GM12865 (cell line): ENCODE results near the gene TASOR2.

Experiments used
- DNase-seq: peaks from one replicate; pipeline ENCODE4 v3.0.0; 2010; ENCODE audit warnings: low read depth
- H3K4me3 ChIP-seq: 2 replicates; pipeline ENCODE4 v1.5.1; 2011; ENCODE audit warnings: mild to moderate bottlenecking, low read depth, low read length, control low read depth
- TF ChIP-seq, protein P1 (sequence below): IDR thresholded peaks from 2 replicates; pipeline ENCODE4 v1.5.1; 2011; ENCODE audit warnings: low read length, control low read depth, low read depth, inconsistent platforms; ENCODE audit not compliant: insufficient read depth; ENCODE audit errors: missing control alignments

The TASOR2 gene

DNA sequence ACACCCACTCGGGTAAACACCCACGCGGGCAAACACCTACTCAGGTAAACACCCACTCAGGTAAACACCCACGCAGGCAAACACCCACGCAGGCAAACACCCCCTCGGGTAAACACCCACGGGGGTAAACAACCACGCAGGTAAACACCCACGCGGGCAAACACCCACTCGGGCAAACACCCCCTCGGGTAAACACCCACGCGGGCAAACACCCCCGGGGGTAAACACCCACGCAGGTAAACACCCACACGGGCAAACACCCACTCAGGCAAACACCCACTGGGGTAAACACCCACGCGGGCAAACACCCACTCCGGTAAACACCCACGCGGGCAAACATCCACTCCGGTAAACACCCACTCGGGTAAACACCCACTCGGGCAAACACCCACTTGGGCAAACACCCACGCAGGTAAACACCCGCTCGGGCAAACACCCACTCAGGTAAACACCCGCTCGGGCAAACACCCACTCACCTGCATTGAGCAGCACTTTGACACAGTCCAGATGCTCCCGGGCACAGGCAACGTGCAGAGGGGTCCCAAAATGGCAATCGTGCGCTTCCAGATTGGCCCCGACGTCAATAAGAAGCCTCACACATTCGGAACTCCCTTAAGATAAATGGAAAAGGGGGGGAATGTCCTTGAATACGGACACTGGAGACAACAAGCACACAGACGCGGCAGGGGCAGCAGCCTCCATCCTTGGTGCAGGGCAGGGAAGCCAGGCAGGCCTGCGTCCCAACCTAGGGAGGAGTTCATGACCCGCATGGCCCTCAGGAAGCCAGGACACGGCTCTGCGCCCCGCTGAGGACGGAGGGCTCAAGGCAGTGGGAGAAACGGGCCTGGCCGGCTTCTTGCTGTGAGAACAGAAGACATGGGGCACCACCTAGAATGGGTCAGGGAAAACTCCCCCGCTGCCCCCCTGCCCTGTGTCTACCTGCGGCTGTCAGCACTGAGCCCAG is 35.9 kb upstream of the TASOR2 start:
- peak; percentile 18 for DNase-seq
- TF ChIP-seq, protein P1, sequence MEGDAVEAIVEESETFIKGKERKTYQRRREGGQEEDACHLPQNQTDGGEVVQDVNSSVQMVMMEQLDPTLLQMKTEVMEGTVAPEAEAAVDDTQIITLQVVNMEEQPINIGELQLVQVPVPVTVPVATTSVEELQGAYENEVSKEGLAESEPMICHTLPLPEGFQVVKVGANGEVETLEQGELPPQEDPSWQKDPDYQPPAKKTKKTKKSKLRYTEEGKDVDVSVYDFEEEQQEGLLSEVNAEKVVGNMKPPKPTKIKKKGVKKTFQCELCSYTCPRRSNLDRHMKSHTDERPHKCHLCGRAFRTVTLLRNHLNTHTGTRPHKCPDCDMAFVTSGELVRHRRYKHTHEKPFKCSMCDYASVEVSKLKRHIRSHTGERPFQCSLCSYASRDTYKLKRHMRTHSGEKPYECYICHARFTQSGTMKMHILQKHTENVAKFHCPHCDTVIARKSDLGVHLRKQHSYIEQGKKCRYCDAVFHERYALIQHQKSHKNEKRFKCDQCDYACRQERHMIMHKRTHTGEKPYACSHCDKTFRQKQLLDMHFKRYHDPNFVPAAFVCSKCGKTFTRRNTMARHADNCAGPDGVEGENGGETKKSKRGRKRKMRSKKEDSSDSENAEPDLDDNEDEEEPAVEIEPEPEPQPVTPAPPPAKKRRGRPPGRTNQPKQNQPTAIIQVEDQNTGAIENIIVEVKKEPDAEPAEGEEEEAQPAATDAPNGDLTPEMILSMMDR = no peak
- no peak overlapping the region for H3K4me3 ChIP-seq

DNA sequence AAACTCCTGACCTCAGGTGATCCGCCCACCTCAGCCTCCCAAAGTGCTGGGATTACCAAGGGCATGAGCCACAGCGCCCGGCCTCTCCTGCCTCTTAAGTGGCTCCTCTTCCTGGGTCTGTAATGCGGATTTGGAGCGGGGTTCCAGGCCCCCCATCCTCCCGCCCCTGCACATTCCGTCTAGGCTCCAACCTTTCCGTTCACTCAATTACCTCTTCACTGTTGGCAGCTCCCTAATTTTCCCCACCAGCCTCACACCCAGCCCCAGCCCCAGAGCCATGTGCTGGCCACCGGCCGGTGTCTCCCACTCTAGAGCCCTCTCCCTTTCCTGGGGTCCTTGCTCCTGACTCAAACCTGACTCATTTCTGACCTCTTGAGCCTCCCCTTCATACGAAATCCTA is 34.9 kb upstream of the TASOR2 start:
- DNase-seq = no peak
- TF ChIP-seq, protein P1 = no peak
- H3K4me3 ChIP-seq = no peak overlapping the region

DNA sequence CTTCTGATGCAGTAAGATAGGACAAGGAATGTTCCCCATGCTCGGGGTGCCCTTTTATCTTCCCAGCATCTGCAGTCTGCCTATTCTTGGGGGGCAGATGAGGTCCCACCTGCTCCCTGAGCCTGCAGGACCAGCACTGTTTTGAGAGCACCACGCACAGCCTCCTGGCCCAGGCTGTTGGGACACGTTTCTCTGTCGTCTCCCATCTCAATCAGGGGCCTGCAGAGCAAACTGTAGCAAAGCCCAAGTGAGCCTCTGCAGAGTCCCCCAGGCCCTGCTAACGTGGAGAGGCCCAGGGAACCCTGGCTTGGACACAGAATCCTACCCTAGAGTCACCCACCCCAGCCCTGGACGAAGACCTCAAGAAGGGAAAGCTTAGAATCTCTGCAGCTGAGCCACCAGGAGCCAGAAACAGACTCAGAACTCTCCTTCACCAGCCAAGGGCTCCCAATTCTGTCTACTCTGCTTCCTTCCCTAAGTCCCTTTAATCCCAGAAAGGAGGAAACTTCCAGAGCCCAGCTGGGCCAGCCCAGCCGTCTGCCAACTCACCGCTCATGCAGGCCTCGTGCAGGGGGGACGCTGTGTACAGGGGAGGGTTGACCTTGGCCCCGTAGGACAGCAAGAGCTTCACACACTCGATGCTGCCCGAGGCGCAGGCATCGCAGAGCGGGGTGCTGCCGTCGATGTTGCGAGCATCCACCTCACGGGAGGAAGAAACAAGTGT is 33.8 kb upstream of the TASOR2 start:
- no peak overlapping the region for H3K4me3 ChIP-seq
- no peak for DNase-seq
- TF ChIP-seq, protein P1 = no peak

DNA sequence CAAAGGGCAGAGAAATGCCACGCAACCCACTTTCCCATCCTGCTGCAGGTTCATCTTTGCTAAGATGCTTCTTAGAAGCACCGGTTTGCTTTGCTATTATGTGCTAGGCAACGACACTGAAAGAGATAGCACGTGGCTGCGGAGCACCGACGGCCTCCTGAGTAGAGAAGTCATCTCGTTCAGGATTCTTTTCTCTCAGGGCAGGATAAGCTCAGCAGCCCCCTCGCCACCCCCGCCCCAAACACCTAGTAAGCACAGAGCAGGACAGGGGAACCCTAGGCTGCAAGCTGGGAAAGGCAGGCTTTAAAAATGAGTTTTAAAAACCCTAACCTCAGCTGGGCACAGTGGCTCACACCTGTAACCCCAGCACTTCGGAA is 33.3 kb upstream of the TASOR2 start:
- TF ChIP-seq, protein P1 = no peak
- H3K4me3 ChIP-seq = no peak overlapping the region
- DNase-seq = no peak

DNA sequence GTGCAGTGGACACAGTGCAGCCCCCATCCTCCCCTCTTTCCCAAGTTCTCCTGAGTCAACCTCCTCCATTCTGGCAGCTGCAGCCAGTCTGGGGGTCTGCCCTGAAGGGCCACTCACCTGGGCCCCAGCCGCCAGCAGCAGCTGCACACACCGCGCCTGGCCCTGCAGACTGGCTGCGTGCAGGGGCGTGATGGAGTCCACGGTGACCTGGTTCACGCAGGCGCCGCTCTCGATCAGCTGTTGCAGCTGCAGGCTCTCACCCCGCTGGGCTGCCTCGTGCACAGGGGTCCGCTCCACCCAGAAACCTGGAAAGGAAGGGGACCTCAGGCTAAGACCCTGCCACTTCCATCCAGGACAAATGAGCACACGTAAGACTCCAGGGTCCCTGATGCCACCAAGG is 31.9 kb upstream of the TASOR2 start:
- TF ChIP-seq, protein P1 = no peak
- DNase-seq = no peak
- H3K4me3 ChIP-seq = no peak overlapping the region

DNA sequence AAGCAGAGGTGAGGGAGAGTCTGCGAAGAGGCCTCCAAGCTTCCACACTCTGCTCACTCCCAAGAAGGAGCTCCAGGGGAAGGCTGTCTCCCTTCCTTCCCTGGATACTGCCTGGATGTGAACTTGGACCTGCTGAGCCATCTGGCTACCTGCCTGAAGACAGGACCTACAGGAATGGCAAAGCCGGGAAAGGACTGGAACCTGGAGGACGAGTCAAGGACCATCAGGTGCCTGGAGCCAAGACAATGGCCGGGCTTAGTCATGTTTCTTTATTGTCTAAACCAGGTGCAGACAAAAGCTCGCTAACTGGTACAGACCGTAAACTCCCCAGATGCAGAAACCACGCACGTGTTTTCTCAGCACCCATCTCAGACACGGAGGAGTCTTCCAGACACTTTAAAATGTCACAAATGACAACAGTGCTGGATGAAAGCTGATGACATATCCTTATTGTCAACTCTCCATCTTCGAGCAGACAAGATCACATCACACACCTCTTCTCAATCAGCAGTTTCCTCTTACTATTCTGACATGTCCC is 30.4 kb upstream of the TASOR2 start:
- TF ChIP-seq, protein P1 = no peak
- DNase-seq = no peak
- no peak overlapping the region for H3K4me3 ChIP-seq
